Measurements from ENCODE around the gene SULT4A1. TPM values are rescaled to one million over a fixed set of nuclear protein-coding genes. Genes with fewer than 3 reads are reported as not detected.

SULT4A1 gene
- total RNA-seq, 5 donors from 2014 or later (not counting 1 experiment from before 2014, with no cell fraction given): not detected

DNA sequence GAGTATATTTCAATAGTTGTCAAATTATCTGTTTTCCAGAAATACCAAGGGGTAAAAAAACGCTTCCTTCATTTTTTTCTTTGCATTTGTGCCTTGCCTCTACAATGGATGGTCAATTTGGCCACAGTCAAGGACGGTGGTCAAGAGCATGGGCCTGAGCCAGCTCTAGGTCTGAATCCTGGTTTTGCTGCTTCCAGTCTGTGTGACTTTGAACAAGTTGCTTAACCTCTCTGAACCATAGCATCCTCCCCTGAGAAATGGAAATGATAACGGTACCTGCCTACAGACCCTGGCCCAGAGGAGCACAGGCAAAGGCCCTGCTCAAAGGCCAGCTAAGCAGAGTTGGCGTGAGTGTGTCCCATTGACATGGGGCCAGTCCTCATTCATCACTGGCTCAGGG is 26.4 kb upstream of the SULT4A1 start:
- Histone ChIP-seq H3K27ac (ENCODE audit: low read length) (no peak overlapping the region), H3K4me1 (ENCODE audit: control insufficient read depth in 1 of 2, extremely low read depth in 1 of 2, insufficient read depth in 2 of 2, low read length in 2 of 2) (peaks cover 0 to 22% of the 10 kb centered on the region in 2 experiments), H3K27me3 (replicated peaks in 1 of 2; ENCODE audit: control insufficient read depth in 2 of 2, extremely low read depth in 1 of 2, insufficient read depth in 2 of 2, low read length in 1 of 2) (peaks cover 7 to 84% of the 10 kb centered on the region in 2 experiments), H3K36me3 (ENCODE audit: control insufficient read depth in 2 of 2, extremely low read depth in 1 of 2, insufficient read depth in 1 of 2, low read length in 1 of 2) (no peaks in the 10 kb centered on the region), H3K9me3 (no peaks in the 10 kb centered on the region), H3K4me3 (ENCODE audit: control insufficient read depth in 1 of 2, extremely low read depth in 1 of 2, low read length in 1 of 2) (no peak overlapping the region)
- no peak overlapping the region for H3K27ac Mint-ChIP-seq
- DNase-seq: no peak
- peaks cover 0 to 8% (median 0%) of the 10 kb centered on the region in 3 donors for H3K4me1 Mint-ChIP-seq
- H3K27me3 Mint-ChIP-seq: peaks cover 28 to 66% of the 10 kb centered on the region in 2 donors
- POLR2A ChIA-PET: no interaction called here
- 76% methylated on average over 3 of the region's 4 CpGs for WGBS (ENCODE audit: insufficient coverage)
- ATAC-seq (replicated peaks in 1 of 4): no peak
- no peaks in the 10 kb centered on the region for H3K36me3 Mint-ChIP-seq
- H3K9me3 Mint-ChIP-seq: no peaks in the 10 kb centered on the region
- H3K4me3 Mint-ChIP-seq: no peak overlapping the region
- CTCF ChIA-PET: no interaction called here

DNA sequence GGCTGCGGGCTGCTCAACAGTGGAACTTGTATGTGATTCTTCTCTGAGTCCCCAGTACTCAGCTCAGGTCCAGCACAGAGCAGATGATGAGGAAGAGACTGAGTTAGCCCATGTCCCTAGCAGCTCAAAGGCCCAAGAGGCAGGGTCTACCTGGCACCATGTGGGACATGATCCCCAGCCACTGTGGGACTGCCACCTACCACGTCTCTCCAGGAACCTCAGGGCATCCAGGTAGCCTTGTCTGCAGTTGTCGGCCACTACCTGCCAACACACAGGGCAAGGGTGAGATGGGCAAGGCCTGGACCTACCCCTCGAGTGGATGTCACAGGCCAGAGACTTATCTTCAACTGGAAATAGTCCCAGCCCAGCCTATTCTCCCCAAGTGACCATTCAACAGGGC is 25.1 kb upstream of the SULT4A1 start:
- WGBS (ENCODE audit: insufficient coverage): 51% methylated on average over 3 of the region's 4 CpGs
- CTCF ChIA-PET: no interaction called here
- no peak overlapping the region for H3K4me3 ChIP-seq (ENCODE audit: control insufficient read depth in 1 of 2, extremely low read depth in 1 of 2, low read length in 1 of 2)

GRCh38 chr22:43886231-43886630 is 23.9 kb upstream of the SULT4A1 start:
- no peak overlapping the region for H3K4me3 Mint-ChIP-seq
- peaks cover 0 to 3% (median 0%) of the 10 kb centered on the region in 3 donors for H3K4me1 Mint-ChIP-seq
- DNase-seq (no peak), ATAC-seq (replicated peaks in 1 of 4) (no peak)
- no peaks in the 10 kb centered on the region for H3K9me3 Mint-ChIP-seq
- H3K27me3 Mint-ChIP-seq: peaks cover 25 to 48% of the 10 kb centered on the region in 2 donors
- Histone ChIP-seq H3K4me3 (ENCODE audit: control insufficient read depth in 1 of 2, extremely low read depth in 1 of 2, low read length in 1 of 2) (no peak overlapping the region), H3K27me3 (replicated peaks in 1 of 2; ENCODE audit: control insufficient read depth in 2 of 2, extremely low read depth in 1 of 2, insufficient read depth in 2 of 2, low read length in 1 of 2) (peaks cover 5 to 80% of the 10 kb centered on the region in 2 experiments), H3K4me1 (ENCODE audit: control insufficient read depth in 1 of 2, extremely low read depth in 1 of 2, insufficient read depth in 2 of 2, low read length in 2 of 2) (peaks cover 0 to 20% of the 10 kb centered on the region in 2 experiments), H3K27ac (ENCODE audit: low read length) (no peak overlapping the region), H3K36me3 (ENCODE audit: control insufficient read depth in 2 of 2, extremely low read depth in 1 of 2, insufficient read depth in 1 of 2, low read length in 1 of 2) (no peaks in the 10 kb centered on the region), H3K9me3 (no peaks in the 10 kb centered on the region)
- ChIA-PET CTCF (interaction anchor here in 1 of 2 donors (0.7 kb wide), 1 partner anchor 507 kb away, joined by 3 read pairs; no protein-coding TSS in a partner anchor), POLR2A (no interaction called here)
- no peak overlapping the region for H3K27ac Mint-ChIP-seq
- no peaks in the 10 kb centered on the region for H3K36me3 Mint-ChIP-seq
- 59% methylated on average over 4 of the region's 8 CpGs for WGBS (ENCODE audit: insufficient coverage)

More for the DNA sequence above, 25.1 kb upstream of the SULT4A1 start:
- H3K9me3 ChIP-seq: no peaks in the 10 kb centered on the region
- POLR2A ChIA-PET: no interaction called here
- H3K36me3 ChIP-seq (ENCODE audit: control insufficient read depth in 2 of 2, extremely low read depth in 1 of 2, insufficient read depth in 1 of 2, low read length in 1 of 2): no peaks in the 10 kb centered on the region
- H3K27me3 ChIP-seq (replicated peaks in 1 of 2; ENCODE audit: control insufficient read depth in 2 of 2, extremely low read depth in 1 of 2, insufficient read depth in 2 of 2, low read length in 1 of 2): peaks cover 6 to 82% of the 10 kb centered on the region in 2 experiments
- Mint-ChIP-seq H3K4me3 (no peak overlapping the region), H3K27ac (no peak overlapping the region), H3K27me3 (peaks cover 25 to 56% of the 10 kb centered on the region in 2 donors), H3K4me1 (peaks cover 0 to 6% (median 0%) of the 10 kb centered on the region in 3 donors), H3K36me3 (no peaks in the 10 kb centered on the region), H3K9me3 (no peaks in the 10 kb centered on the region)
- no peak for DNase-seq
- no peak overlapping the region for H3K27ac ChIP-seq (ENCODE audit: low read length)
- ATAC-seq (replicated peaks in 1 of 4): no peak
- H3K4me1 ChIP-seq (ENCODE audit: control insufficient read depth in 1 of 2, extremely low read depth in 1 of 2, insufficient read depth in 2 of 2, low read length in 2 of 2): peaks cover 0 to 27% of the 10 kb centered on the region in 2 experiments

DNA sequence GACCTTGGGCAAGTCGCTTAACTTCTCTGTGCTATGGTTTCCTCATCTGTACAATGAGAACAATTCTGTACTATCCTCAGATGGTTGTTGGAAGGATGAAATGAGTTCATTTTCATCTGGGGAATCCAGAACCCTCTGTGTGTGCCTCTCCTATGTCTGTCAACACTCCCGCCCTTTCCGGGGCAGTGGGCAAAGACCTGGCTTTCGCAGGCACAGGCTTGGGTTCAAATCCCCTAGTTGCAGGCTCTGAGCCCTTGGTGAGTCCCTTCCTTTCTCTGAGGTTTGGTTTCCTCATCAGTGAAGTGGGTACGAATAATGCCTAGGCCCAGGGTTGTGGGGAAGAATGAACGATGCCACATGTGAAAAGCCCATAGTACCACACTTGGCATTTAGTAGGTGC is 23.5 kb upstream of the SULT4A1 start:
- no peak overlapping the region for H3K4me3 Mint-ChIP-seq
- no peak overlapping the region for H3K27ac Mint-ChIP-seq
- CTCF ChIA-PET: no interaction called here

GRCh38 chr22:43885319-43885671 is 23.0 kb upstream of the SULT4A1 start:
- WGBS (ENCODE audit: insufficient coverage): 66% methylated on average over 6 of the region's 7 CpGs
- POLR2A ChIA-PET: no interaction called here

More for the DNA sequence above, 23.5 kb upstream of the SULT4A1 start:
- Histone ChIP-seq H3K27ac (ENCODE audit: low read length) (no peak overlapping the region), H3K9me3 (no peaks in the 10 kb centered on the region), H3K27me3 (replicated peaks in 1 of 2; ENCODE audit: control insufficient read depth in 2 of 2, extremely low read depth in 1 of 2, insufficient read depth in 2 of 2, low read length in 1 of 2) (peaks cover 5 to 79% of the 10 kb centered on the region in 2 experiments), H3K4me1 (ENCODE audit: control insufficient read depth in 1 of 2, extremely low read depth in 1 of 2, insufficient read depth in 2 of 2, low read length in 2 of 2) (peaks cover 0 to 16% of the 10 kb centered on the region in 2 experiments), H3K36me3 (ENCODE audit: control insufficient read depth in 2 of 2, extremely low read depth in 1 of 2, insufficient read depth in 1 of 2, low read length in 1 of 2) (no peaks in the 10 kb centered on the region), H3K4me3 (ENCODE audit: control insufficient read depth in 1 of 2, extremely low read depth in 1 of 2, low read length in 1 of 2) (no peak overlapping the region)
- no peaks in the 10 kb centered on the region for H3K9me3 Mint-ChIP-seq
- POLR2A ChIA-PET: no interaction called here
- peaks cover 0 to 3% (median 0%) of the 10 kb centered on the region in 3 donors for H3K4me1 Mint-ChIP-seq
- ATAC-seq (replicated peaks in 1 of 4): no peak
- no peak for DNase-seq
- WGBS (ENCODE audit: insufficient coverage): 100% methylated on average over 1 of the region's 6 CpGs
- H3K27me3 Mint-ChIP-seq: peaks cover 25 to 46% of the 10 kb centered on the region in 2 donors
- no peaks in the 10 kb centered on the region for H3K36me3 Mint-ChIP-seq

GRCh38 chr22:43884600-43885318 is 22.4 kb upstream of the SULT4A1 start:
- Mint-ChIP-seq H3K27ac (no peak overlapping the region), H3K4me3 (no peak overlapping the region), H3K4me1 (no peaks in the 10 kb centered on the region), H3K36me3 (no peaks in the 10 kb centered on the region), H3K9me3 (no peaks in the 10 kb centered on the region), H3K27me3 (peaks cover 28 to 41% of the 10 kb centered on the region in 2 donors)
- Histone ChIP-seq H3K27me3 (replicated peaks in 1 of 2; ENCODE audit: control insufficient read depth in 2 of 2, extremely low read depth in 1 of 2, insufficient read depth in 2 of 2, low read length in 1 of 2) (peaks cover under 1 to 76% of the 10 kb centered on the region in 2 experiments), H3K4me3 (ENCODE audit: control insufficient read depth in 1 of 2, extremely low read depth in 1 of 2, low read length in 1 of 2) (no peak overlapping the region), H3K9me3 (no peaks in the 10 kb centered on the region), H3K36me3 (ENCODE audit: control insufficient read depth in 2 of 2, extremely low read depth in 1 of 2, insufficient read depth in 1 of 2, low read length in 1 of 2) (no peaks in the 10 kb centered on the region), H3K4me1 (ENCODE audit: control insufficient read depth in 1 of 2, extremely low read depth in 1 of 2, insufficient read depth in 2 of 2, low read length in 2 of 2) (peaks cover 0 to 14% of the 10 kb centered on the region in 2 experiments), H3K27ac (ENCODE audit: low read length) (no peak overlapping the region)
- DNase-seq (peak in 19 of 35 experiments; percentile 4 to 55 (median 21)), ATAC-seq (replicated peaks in 1 of 4) (no peak)
- ChIA-PET CTCF (interaction anchor here in 1 of 2 donors (0.5 kb wide), 1 partner anchor 758 kb away, joined by 3 read pairs; no protein-coding TSS in a partner anchor), POLR2A (no interaction called here)
- WGBS (ENCODE audit: insufficient coverage): 13% methylated on average over 13 of the region's 18 CpGs

More at GRCh38 chr22:43885319-43885671, 23.0 kb upstream of the SULT4A1 start:
- peaks cover 0 to 14% of the 10 kb centered on the region in 2 experiments for H3K4me1 ChIP-seq (ENCODE audit: control insufficient read depth in 1 of 2, extremely low read depth in 1 of 2, insufficient read depth in 2 of 2, low read length in 2 of 2)
- Mint-ChIP-seq H3K9me3 (no peaks in the 10 kb centered on the region), H3K27me3 (peaks cover 28 to 44% of the 10 kb centered on the region in 2 donors), H3K36me3 (no peaks in the 10 kb centered on the region), H3K4me1 (peaks cover 0 to under 1% (median 0%) of the 10 kb centered on the region in 3 donors), H3K4me3 (no peak overlapping the region), H3K27ac (no peak overlapping the region)
- no peak overlapping the region for H3K4me3 ChIP-seq (ENCODE audit: control insufficient read depth in 1 of 2, extremely low read depth in 1 of 2, low read length in 1 of 2)
- H3K27me3 ChIP-seq (replicated peaks in 1 of 2; ENCODE audit: control insufficient read depth in 2 of 2, extremely low read depth in 1 of 2, insufficient read depth in 2 of 2, low read length in 1 of 2): peaks cover 4 to 76% of the 10 kb centered on the region in 2 experiments
- CTCF ChIA-PET: interaction anchor here in 1 of 2 donors (0.5 kb wide), 1 partner anchor 758 kb away, joined by 3 read pairs; no protein-coding TSS in a partner anchor
- no peaks in the 10 kb centered on the region for H3K36me3 ChIP-seq (ENCODE audit: control insufficient read depth in 2 of 2, extremely low read depth in 1 of 2, insufficient read depth in 1 of 2, low read length in 1 of 2)
- no peaks in the 10 kb centered on the region for H3K9me3 ChIP-seq
- H3K27ac ChIP-seq (ENCODE audit: low read length): no peak overlapping the region
- ATAC-seq (replicated peaks in 1 of 4) (no peak), DNase-seq (no peak)
